HG02588 (cell line): ENCODE data around the gene SF3A2.

Experiments used
- ATAC-seq: cut with Tn5 transposase; IDR thresholded peaks from one replicate; pipeline ENCODE4 v1.9.1; 2021; ENCODE audit warnings: mild to moderate bottlenecking, moderate library complexity; ENCODE audit not compliant: unreplicated experiment

The SF3A2 gene

DNA sequence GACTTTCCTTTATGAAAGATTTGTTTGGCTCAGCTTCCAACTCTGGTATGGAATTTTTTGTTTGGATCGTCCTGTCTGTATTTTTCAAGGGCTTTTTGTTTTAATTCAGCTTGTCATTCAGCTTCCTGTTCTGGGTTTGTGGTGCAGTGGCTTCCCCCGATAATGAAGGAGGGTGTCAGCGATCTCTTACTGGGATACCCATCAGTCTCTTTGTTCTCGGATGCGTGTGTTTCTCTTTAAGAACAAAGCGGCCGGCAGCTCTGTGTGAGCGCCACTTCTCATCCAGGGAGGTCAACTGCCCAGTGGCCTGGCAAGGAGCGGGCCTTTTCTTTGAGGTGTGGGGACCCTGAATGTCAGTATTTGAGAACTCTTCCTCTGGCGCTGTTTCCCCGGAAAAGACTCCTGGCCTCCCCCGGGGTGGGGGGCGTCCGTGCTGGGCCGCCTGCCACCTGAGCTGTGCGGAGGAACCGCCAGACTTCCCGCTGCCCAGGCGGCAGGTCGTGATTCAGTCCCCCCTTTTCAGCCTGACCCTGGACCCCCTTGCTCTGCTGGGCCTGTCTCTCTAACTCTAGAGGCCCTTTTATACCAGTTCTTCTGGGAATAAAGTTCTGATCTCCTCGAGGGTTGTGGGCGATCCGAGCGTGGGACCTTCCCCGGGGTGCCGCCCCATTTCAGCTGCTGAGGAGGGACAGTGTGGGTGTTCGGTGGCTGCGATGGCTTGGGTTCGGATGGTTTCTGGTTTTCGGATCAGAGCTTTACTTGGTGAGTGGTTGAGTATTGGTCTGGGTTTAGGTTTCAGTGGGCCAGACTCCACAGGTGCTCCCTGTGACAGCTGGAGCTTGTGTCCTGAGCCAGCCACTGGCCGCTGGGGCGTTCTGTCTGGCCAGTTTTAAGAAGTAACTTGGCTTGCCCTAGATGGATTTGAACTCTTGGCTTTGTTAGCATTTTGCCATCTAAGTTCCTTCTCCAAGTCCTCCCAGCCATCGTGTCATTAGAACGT lies 3.4 kb downstream of the SF3A2 start:
- ATAC-seq, result no peak

GRCh38 chr19:2240881-2241760 lies 4.5 kb downstream of the SF3A2 start:
- ATAC-seq, result no peak

DNA sequence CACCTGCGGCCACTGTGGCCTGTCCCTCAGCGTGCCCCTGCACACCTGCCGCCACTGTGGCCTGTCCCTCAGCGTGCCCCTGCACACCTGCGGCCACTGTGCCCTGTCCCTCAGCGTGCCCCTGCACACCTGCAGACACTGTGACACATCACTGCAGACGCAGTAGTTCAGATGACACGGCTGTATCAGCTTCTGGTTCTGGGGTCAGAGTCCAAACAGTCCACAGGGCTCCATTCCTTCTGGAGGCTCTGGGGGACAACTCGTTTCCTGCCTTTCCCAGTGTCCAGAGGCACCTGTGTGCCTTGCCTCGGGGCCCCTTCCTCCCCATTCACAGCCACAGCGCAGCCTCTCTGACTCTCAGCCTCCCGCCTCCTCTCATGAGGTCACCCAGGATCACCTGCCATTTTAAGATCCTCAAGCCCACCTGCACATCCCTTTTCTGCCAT lies 5.5 kb downstream of the SF3A2 start:
- ATAC-seq, result no peak

- ATAC-seq, result no peak
Observed at GRCh38 chr19:2242816-2243215, 6.2 kb downstream of the SF3A2 start.

DNA sequence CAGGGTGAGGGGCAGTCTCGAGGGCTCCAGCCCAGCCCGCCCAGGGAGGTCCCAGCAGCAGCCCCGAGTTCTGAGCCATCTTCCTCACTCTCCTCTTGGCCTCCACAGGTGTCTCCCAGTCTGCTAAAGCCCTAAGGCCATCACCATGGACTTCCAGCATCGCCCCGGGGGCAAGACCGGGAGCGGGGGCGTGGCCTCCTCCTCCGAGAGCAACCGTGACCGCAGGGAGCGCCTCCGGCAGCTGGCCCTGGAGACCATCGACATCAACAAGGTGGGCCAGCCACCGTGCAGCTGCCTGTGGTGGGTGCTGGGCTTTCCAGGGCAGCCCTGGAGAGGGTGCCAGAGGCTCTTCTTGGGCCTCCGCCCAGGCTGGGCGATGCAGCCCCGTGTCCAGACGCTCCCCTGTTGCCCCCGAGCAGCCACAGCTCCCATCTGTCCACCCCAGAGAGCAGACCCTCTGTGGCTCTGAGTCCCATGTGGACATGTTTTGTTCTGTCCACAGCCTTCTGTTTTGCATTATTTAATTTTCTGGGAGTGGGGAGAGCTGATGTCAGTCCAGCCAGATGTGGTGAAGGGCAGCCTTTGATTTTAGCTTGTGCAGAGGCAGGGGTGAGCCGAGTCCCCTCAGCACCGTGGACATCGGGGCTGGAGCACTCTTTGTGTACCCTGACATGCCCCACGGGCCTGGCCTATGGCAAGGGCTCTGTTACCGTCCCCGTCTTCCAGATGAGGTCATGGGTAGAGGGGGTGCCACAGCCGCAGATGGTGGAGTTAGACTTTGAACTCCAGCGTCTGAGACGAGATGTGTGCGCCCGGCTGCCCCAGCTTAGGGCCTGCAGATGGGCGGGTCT lies 6.9 kb downstream of the SF3A2 start:
- no peak for ATAC-seq

GRCh38 chr19:2244125-2244411 lies 7.4 kb downstream of the SF3A2 start:
- no peak for ATAC-seq

- ATAC-seq, result no peak
Observed at GRCh38 chr19:2244486-2244885, 7.9 kb downstream of the SF3A2 start.

GRCh38 chr19:2245273-2245672 lies 8.6 kb downstream of the SF3A2 start:
- no peak for ATAC-seq

GRCh38 chr19:2246014-2246620 lies 9.5 kb downstream of the SF3A2 start:
- no peak for ATAC-seq

GRCh38 chr19:2246801-2247361 lies 10.3 kb downstream of the SF3A2 start:
- no peak for ATAC-seq

GRCh38 chr19:2247433-2248101 lies 10.9 kb downstream of the SF3A2 start:
- no peak for ATAC-seq

DNA sequence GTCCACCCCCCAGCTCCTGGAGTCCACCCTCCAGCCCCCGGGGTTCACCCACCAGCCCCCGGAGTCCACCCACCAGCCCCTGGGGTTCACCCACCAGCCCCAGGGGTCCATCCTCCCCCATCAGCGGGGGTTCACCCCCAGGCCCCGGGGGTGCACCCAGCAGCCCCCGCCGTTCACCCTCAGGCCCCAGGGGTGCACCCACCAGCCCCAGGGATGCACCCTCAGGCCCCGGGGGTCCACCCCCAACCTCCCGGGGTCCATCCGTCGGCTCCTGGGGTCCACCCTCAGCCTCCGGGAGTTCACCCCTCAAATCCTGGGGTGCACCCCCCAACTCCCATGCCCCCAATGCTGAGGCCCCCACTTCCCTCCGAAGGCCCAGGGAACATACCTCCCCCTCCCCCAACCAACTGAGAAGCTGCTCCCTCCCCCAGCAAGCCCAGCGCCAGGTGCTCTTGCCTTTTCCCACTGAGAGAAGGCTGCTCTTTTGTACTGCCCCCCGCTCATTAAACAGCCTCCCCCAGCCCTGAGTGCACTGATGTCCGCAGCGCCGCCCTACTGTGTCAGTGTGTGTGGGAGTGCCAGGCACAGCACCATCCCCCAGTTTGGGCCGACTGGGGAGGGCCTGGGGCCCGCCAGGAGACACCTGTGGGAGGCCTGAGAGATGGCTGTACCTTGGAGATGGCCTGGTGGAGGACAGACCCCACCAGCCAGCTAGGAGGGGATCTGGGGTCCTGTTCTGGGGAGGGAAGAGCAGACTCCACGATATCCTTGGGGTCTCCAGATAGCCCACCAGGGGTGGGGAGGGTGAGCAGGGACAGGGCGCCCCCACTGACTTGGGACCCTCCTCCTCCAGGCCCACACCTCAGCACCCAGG lies 11.7 kb downstream of the SF3A2 start:
- ATAC-seq, result no peak

DNA sequence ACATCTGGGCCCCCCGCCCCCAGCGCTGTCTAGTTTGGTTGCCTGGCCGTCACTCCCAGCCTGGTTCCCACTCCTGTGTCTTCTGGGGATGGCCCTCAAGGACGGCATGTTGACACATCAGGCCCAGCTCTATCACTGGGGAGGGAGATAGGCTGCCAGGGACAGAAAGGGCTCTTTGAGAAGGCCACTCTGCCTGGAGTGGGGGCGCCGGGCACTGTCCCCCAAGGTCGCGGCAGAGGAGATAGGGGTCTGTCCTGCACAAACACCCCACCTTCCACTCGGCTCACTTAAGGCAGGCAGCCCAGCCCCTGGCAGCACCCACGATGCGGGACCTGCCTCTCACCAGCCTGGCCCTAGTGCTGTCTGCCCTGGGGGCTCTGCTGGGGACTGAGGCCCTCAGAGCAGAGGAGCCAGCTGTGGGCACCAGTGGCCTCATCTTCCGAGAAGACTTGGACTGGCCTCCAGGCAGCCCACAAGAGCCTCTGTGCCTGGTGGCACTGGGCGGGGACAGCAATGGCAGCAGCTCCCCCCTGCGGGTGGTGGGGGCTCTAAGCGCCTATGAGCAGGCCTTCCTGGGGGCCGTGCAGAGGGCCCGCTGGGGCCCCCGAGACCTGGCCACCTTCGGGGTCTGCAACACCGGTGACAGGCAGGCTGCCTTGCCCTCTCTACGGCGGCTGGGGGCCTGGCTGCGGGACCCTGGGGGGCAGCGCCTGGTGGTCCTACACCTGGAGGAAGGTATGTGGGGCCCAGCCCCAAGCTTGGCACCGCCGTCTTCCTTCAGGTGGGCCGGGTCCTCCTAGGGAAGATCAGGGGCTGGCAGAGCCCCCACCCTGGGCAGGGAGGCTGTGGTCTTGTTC lies 12.6 kb downstream of the SF3A2 start, which contains the start of gene AMH:
TSS of gene AMH (plus strand) at position 314 of the 857 bp plus-strand sequence. CDS start at position 324, 10 bp downstream.
- no peak for ATAC-seq

- ATAC-seq, result no peak
Observed at GRCh38 chr19:2249880-2250765, 13.5 kb downstream of the SF3A2 start.

DNA sequence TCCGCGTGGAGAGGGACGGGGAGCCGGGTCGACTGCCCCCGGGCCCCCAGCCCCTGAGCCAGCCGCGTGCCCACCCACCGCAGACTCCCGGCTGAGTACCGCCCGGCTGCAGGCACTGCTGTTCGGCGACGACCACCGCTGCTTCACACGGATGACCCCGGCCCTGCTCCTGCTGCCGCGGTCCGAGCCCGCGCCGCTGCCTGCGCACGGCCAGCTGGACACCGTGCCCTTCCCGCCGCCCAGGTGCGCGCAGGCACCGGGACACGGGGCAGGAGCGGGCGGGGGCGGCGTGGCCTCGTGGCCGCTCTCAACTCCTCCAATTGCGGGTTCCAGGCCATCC lies 14.1 kb downstream of the SF3A2 start:
- no peak for ATAC-seq
